GM19025 (cell line): Measurements from ENCODE around the gene RNF26.
"Not testable (repeated sequence)": the region's sequence is repeated elsewhere in the genome, so short reads cannot be mapped to it uniquely, and the experiment has no call there.

Experiments used
- ATAC-seq: cut with Tn5 transposase; IDR thresholded peaks from one replicate; pipeline ENCODE4 v1.9.1; 2021; ENCODE audit warnings: mild to moderate bottlenecking, low read depth, moderate library complexity; ENCODE audit not compliant: unreplicated experiment

RNF26 gene

GRCh38 chr11:119380160-119380826, 46.0 kb downstream of the RNF26 start:
- no peak for ATAC-seq

GRCh38 chr11:119380827-119381180, 46.5 kb downstream of the RNF26 start:
- no peak for ATAC-seq

- ATAC-seq: peak; percentile 99
These were observed 47.1 kb downstream of the RNF26 start, which contains the start of gene USP2 for GRCh38 chr11:119381181-119381988. USP2 (minus strand) TSS chr11:119381690; CDS start chr11:119373480, 8,210 bp downstream.

GRCh38 chr11:119382101-119382500, 47.8 kb downstream of the RNF26 start:
- ATAC-seq: no peak

GRCh38 chr11:119382513-119382912, 48.2 kb downstream of the RNF26 start:
- not testable (repeated sequence) for ATAC-seq

- no peak for ATAC-seq
These were observed 50.0 kb downstream of the RNF26 start for GRCh38 chr11:119384332-119384731.
